RKO (cell line): ENCODE measurements around the gene PCGF3.
"Not testable (repeated sequence)": the region's sequence is repeated elsewhere in the genome, so short reads cannot be mapped to it uniquely, and the experiment has no call there.

ENCODE experiments used
- DNase-seq: peaks from one replicate; pipeline ENCODE4 v3.0.0-alpha.2; 2016; ENCODE audit warnings: low spot score

The PCGF3 gene

DNA sequence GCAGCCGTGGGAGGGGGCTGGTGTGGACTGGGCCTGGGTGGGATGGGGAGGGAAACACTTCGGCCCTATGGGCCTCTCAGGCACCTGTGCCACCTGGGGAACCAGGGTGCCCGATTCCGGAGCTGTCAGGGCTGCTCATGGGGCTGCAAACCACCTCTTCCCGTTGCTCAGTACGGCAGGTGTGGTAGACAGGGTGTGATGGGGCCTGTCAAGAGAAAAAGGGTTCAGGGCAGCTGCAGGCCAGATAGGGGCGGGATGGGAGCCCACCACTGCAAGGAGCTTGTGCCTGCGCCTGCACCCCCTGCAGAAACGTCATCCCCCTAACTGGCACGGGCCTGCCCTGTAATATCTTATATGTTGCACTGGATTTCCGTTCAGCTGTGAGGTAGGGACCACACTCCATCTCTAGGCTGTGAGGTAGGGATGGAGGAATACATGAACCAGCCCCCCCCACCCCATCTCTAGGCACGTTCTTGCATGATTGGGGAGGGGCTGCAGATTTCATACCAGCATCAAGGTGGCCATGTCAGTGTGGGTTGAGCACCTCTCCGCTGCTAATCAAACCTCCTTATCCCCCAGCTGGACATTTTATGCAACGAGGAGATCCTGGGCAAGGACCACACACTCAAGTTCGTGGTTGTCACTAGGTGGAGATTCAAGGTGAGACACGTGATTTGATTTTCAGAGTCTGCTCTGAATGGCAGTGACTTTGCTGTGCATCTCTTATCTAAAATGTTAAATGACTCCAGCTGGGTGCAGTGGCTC lies 59.0 kb downstream of the PCGF3 start:
- no peak for DNase-seq

DNA sequence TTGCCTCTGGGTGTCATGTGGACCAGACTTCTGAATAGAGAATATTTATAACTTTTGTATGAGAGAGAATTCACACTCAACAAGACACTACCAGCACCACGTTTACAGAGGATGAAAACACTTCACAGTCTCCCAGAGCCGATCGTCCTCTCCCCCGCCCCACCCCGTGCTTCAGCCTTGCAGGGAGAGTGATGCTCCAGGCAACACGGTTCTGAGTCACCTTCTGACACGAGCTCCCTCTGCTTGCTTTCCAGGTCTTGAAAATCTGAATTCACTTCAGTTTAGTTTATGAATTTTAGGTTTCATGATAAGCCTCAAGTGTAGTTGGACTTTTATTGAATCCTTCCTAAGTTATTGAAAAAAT lies 60.5 kb downstream of the PCGF3 start:
- DNase-seq: peak; percentile 37

DNA sequence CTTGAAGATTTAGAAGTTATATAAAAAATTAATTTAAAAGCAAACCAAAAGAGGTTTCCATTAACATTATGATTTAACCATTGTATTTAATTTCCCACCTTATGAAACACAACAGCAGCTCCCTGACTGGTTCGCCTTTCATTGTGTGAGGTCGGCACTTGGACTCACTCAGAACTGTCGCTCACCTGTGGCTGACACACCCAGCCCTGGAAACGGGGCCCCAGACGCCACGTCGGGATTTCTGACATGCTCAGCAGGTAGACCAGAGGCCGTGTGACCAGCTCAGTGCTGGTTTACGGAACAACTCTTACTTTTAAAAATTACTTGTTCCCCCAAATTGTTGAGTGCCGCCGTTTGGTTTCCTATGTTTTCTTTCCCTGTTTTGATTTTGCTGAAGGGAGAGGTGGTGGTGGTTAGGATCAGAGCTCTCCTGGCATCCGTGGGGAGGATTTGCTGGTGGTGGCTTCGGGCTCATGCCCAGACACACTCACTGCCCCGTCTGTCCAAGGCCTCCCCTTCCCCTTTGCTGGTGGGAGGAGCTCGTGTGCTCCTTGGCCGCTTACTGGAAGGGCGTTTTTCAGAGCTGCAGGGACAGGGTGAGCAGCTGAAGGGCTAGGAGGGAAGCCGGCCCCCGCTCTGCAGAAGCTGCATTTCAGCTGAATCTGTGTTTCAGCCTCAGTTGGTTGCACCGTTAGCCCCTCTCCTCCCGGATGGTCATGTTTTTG lies 61.1 kb downstream of the PCGF3 start:
- DNase-seq: no peak

- DNase-seq: no peak
Measured at GRCh38 chr4:768076-768475, 62.4 kb downstream of the PCGF3 start.

DNA sequence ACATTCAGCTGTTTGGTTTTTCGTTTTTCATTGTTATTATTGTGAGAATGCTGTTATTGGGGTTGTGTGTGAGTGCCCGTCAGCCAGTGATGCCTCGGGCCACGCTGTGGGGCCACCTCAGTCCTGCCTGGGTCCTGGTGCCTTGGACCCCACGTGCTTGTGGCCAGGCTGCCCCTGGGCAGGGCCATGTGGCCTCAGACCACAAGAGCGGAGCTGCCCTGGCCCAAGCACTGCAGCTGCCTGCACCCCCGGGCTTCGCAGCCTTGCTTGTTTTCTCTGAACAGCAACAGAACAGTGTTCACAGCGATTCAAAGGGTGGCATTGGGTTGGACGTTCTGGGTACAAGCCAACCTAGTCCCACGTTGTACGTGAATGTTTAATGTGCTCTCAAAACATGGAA lies 63.4 kb downstream of the PCGF3 start:
- DNase-seq: no peak

GRCh38 chr4:769511-769910 lies 63.9 kb downstream of the PCGF3 start:
- DNase-seq: no peak

GRCh38 chr4:770022-770421 lies 64.4 kb downstream of the PCGF3 start:
- peak; percentile 39 for DNase-seq

- DNase-seq: no peak
Measured at GRCh38 chr4:771464-771863, 65.8 kb downstream of the PCGF3 start.

GRCh38 chr4:772118-772517 lies 66.5 kb downstream of the PCGF3 start:
- no peak for DNase-seq

DNA sequence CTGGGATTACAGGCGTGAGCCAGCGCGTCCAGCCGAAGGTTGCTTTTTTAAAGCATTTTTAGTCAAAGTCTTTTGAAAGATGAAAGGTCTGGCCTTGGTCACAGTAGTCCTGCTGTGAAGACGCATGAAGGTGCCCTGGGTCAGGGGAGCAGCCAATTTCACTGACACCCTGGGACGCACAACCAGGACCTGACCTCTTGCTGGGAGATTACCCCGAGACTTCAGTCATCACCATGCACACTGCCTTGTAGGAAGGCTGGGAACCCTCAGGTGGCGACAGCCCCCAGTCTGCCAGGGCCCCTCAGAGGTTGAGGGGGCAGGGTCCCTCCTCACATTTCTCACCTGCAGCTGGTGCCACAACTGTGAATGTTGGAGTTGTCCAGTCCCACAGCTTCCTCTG lies 67.1 kb downstream of the PCGF3 start:
- no peak for DNase-seq

DNA sequence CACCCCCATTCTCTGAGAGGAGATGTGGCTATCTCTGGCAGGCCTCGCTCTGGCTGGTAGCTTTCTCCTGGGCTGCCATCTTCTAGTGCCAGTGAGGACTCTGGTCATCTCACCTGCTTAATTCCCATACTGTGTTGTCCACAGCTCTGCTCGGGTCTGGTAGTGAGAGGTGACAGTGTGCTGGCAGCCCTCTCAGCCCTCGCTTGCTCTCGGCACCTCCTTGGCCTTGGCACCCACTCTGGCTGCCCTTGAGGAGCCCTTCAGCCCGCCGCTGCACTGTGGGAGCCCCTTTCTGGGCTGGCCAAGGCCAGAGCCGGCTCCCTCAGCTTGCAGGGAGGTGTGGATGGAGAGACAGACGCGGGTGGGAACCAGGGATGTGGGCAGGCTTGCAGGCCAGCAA lies 67.6 kb downstream of the PCGF3 start:
- no peak for DNase-seq

- not testable (repeated sequence) for DNase-seq
Measured at GRCh38 chr4:774419-775092, 68.9 kb downstream of the PCGF3 start.

DNA sequence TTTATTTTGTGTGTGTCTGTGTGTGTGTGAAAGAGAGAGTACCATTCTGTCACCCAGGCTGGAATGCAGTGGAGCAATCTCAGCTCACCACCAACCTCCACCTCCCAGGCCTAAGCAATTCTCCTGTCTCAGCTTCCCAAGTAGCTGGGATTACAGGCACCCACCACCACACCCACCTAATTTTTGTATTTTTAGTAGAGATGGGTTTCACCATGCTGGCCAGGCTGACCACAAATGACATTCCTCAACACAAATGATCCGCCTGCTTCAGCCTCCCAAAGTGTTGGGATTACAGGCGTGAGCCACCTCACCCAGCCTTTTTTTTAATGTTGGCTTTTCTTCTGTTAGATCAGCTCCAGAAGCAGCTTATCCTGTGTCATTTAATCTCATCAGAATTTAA lies 69.9 kb downstream of the PCGF3 start:
- DNase-seq: not testable (repeated sequence)

DNA sequence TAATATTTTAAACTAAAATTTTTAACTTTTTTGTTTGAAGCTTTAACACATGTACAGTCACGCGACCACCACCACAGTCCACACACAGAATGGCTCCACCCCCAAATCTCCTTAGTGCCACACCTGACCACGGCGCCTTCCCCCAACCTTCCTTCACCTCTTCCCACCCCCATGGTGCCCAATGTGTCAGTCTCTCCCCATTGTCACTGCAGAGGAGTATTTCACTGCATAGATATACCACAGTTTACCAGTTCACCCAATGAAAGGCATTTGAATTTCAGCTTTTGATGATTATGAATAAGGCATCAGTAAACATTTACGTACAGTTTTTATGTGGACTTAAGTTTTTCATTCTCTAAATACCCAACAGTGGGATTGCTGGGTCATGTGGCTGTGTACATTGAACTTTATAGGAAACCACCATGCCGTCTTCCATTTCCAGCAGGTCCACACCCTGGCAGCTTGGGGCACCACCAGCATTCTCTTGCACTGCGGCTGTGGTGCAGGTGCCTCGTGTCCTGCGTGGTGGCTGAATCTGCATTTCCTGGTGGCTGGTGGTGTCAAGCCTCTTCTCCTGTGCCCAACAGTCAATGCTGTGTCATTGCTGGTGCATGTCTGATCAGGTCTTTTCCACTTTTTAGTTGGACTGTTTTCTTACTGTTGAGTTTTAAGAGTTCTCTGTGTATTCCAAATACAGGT lies 71.3 kb downstream of the PCGF3 start:
- DNase-seq: no peak

- DNase-seq: no peak
Measured at GRCh38 chr4:777520-778262, 72.1 kb downstream of the PCGF3 start.

- no peak for DNase-seq
Measured at GRCh38 chr4:779555-779954, 73.9 kb downstream of the PCGF3 start.

- not testable (repeated sequence) for DNase-seq
Measured at GRCh38 chr4:780255-780654, 74.6 kb downstream of the PCGF3 start.

DNA sequence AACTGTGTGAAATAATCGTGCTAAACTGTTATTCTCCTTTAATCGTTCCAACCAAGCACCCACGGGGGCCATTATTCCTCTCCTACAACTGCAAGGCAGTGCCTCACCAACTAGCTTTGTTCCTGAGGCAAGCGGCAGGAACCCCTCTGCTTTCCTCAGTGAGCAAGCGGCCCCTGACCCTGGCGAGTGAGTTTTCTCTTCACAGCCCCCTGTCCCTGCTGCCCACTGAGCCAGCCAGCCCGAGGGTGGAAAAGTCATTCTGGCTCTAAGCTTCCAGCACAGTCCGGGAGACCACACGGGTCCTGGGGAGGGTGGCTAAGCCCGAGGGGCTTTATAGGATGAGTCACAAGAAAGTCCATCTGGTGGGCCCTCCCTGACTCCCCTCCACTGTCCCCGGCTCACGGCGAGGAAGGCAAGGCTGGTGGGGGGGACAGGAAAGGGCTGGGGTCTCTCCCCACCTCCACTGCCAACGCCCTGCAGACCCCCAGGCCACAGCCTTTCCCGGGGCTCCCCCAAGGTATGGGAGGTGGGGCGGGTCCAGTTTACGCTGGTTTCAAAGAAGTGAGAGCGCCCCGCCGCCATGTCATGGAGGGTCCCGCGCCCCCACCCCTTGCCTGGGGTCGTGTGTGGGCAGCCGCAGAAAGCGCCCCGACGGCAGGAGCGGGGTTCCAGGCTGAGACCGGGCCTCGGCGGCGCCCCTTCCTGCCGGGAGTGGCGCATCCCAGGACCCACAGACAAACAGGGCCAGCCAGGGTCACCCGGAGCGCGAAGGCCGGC lies 75.3 kb downstream of the PCGF3 start:
- peak; percentile 19 for DNase-seq

GRCh38 chr4:781493-782216 lies 76.0 kb downstream of the PCGF3 start:
- peak; percentile 97 for DNase-seq
